HG03571 (cell line): Measurements from ENCODE around the gene TRPM1.

Experiments used
- ATAC-seq: cut with Tn5 transposase; IDR thresholded peaks from one replicate; pipeline ENCODE4 v1.9.1; 2021; ENCODE audit not compliant: unreplicated experiment

The TRPM1 gene

GRCh38 chr15:31101262-31102038 is at the start of gene TRPM1:
TSS of gene TRPM1 (minus strand) at chr15:31101725. CDS start at chr15:31081355, 20,370 bp downstream.
- ATAC-seq: no peak

- ATAC-seq: no peak
Observed at GRCh38 chr15:31150732-31151231, 49.3 kb upstream of the TRPM1 start.

- no peak for ATAC-seq
Observed at GRCh38 chr15:31149987-31150386, 48.5 kb upstream of the TRPM1 start.

GRCh38 chr15:31149088-31149505 is 47.6 kb upstream of the TRPM1 start:
- ATAC-seq: no peak

GRCh38 chr15:31148297-31149087 is 47.0 kb upstream of the TRPM1 start:
- no peak for ATAC-seq

- no peak for ATAC-seq
Observed at GRCh38 chr15:31147944-31148296, 46.4 kb upstream of the TRPM1 start.

- no peak for ATAC-seq
Observed at GRCh38 chr15:31147456-31147855, 45.9 kb upstream of the TRPM1 start.

- no peak for ATAC-seq
Observed at GRCh38 chr15:31145271-31145911, 43.9 kb upstream of the TRPM1 start.

GRCh38 chr15:31141792-31142191 is 40.3 kb upstream of the TRPM1 start:
- ATAC-seq: no peak

GRCh38 chr15:31136607-31137328 is 35.2 kb upstream of the TRPM1 start:
- ATAC-seq: no peak

GRCh38 chr15:31136016-31136415 is 34.5 kb upstream of the TRPM1 start:
- no peak for ATAC-seq

- ATAC-seq: no peak
Observed at GRCh38 chr15:31135523-31135922, 34.0 kb upstream of the TRPM1 start.

GRCh38 chr15:31133890-31134289 is 32.4 kb upstream of the TRPM1 start:
- ATAC-seq: no peak

- ATAC-seq: no peak
Observed at GRCh38 chr15:31131853-31132375, 30.4 kb upstream of the TRPM1 start.

- ATAC-seq: no peak
Observed at GRCh38 chr15:31130576-31131237, 29.2 kb upstream of the TRPM1 start.

GRCh38 chr15:31129769-31130303 is 28.3 kb upstream of the TRPM1 start:
- ATAC-seq: no peak

GRCh38 chr15:31128919-31129768 is 27.6 kb upstream of the TRPM1 start:
- no peak for ATAC-seq

- no peak for ATAC-seq
Observed at GRCh38 chr15:31128477-31128876, 27.0 kb upstream of the TRPM1 start.
